ENCODE measurements around the gene TMEM259. TPM values are rescaled to one million over a fixed set of nuclear protein-coding genes. Genes with fewer than 3 reads are reported as not detected.

TMEM259 gene
- total RNA-seq, 1 experiment from 2014 or later: 202 TPM

DNA sequence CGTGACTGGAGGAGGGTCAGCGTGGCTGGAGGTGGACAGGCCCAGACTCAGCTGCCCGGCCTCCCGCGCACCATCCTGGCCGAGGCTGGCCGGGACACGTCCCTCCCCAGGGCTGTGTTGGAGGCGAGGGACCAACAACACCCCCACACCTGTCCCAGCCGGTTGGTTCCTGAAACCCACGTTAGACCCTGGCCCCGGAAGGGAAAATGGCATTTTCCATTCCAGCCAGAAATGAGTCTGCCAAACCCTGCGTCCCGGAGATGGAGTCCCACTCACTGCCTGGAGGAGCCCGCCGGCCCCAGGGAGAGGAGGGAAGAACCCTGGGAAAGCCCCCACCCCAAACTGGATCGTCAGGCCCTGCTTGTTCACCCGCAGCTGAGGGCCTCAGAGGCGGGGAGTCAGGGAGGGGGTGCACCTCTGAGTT is 41.6 kb downstream of the TMEM259 start:
- Histone ChIP-seq H3K4me3 (replicated peaks in 1 of 2; ENCODE audit: low read depth in 1 of 2, low read length in 2 of 2) (no peak overlapping the region), H2AFZ (ENCODE audit: low read depth, low read length, poor library complexity, severe bottlenecking) (no peak overlapping the region), H3K4me1 (ENCODE audit: control insufficient read depth in 1 of 2, insufficient read depth in 2 of 2, low read length in 2 of 2) (peaks cover 18 to 32% of the 10 kb centered on the region in 2 experiments), H3K4me2 (ENCODE audit: low read length) (no peak overlapping the region), H3K36me3 (ENCODE audit: control insufficient read depth in 1 of 2, insufficient read depth in 2 of 2, low read length in 2 of 2) (no peaks in the 10 kb centered on the region), H3K9me2 (ENCODE audit: insufficient read depth) (no peaks in the 10 kb centered on the region), H3K9me3 (ENCODE audit: control insufficient read depth in 1 of 2, insufficient read depth in 1 of 2, low read depth in 1 of 2, low read length in 2 of 2) (no peaks in the 10 kb centered on the region), H3K27ac (ENCODE audit: low read depth, low read length) (no peak overlapping the region), H3K9ac (ENCODE audit: low read length) (no peak overlapping the region), H3K27me3 (ENCODE audit: insufficient read depth, low read length) (no peaks in the 10 kb centered on the region), H4K20me1 (ENCODE audit: insufficient read depth) (no peaks in the 10 kb centered on the region), H3K79me2 (ENCODE audit: insufficient read depth, low read length) (peaks cover 2% of the 10 kb centered on the region)
- TF ChIP-seq ZFX (IDR thresholded peaks at IDR 0.05) (no peak), CEBPB (IDR thresholded peaks at IDR 0.05; ENCODE audit: low read depth) (no peak), FOSL1 (IDR thresholded peaks at IDR 0.05; ENCODE audit: low read depth) (no peak), ELF1 (IDR thresholded peaks at IDR 0.05; ENCODE audit: borderline replicate concordance, low read depth) (no peak), REST (IDR thresholded peaks at IDR 0.05; ENCODE audit: low read depth) (no peak), TCF7L2 (IDR thresholded peaks at IDR 0.05; ENCODE audit: borderline replicate concordance, extremely low read depth, insufficient read depth, insufficient read length) (no peak), EZH2phosphoT487 (IDR thresholded peaks at IDR 0.05; ENCODE audit: borderline replicate concordance) (no peak), CBX3 (IDR thresholded peaks at IDR 0.05; ENCODE audit: low read depth) (no peak), POLR2A (IDR thresholded peaks at IDR 0.05; ENCODE audit: borderline replicate concordance, extremely low read depth, insufficient read depth, insufficient read length) (no peak), JUND (IDR thresholded peaks at IDR 0.05) (no peak), SP1 (IDR thresholded peaks at IDR 0.05; ENCODE audit: low read depth) (no peak), RAD21 (IDR thresholded peaks at IDR 0.05; ENCODE audit: low read depth) (no peak), EZH2 (IDR thresholded peaks at IDR 0.05) (no peak), YY1 (IDR thresholded peaks at IDR 0.05; ENCODE audit: extremely low read depth, insufficient replicate concordance, low read depth, low read length) (no peak), SIN3A (IDR thresholded peaks at IDR 0.05; ENCODE audit: low read depth) (no peak)
- TF ChIP-seq, protein P1, sequence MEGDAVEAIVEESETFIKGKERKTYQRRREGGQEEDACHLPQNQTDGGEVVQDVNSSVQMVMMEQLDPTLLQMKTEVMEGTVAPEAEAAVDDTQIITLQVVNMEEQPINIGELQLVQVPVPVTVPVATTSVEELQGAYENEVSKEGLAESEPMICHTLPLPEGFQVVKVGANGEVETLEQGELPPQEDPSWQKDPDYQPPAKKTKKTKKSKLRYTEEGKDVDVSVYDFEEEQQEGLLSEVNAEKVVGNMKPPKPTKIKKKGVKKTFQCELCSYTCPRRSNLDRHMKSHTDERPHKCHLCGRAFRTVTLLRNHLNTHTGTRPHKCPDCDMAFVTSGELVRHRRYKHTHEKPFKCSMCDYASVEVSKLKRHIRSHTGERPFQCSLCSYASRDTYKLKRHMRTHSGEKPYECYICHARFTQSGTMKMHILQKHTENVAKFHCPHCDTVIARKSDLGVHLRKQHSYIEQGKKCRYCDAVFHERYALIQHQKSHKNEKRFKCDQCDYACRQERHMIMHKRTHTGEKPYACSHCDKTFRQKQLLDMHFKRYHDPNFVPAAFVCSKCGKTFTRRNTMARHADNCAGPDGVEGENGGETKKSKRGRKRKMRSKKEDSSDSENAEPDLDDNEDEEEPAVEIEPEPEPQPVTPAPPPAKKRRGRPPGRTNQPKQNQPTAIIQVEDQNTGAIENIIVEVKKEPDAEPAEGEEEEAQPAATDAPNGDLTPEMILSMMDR (IDR thresholded peaks at IDR 0.05 in 2 of 3, conservative IDR thresholded peaks at IDR 0.05 in 1 of 3; ENCODE audit: borderline replicate concordance in 1 of 3, insufficient read depth in 1 of 3, low read depth in 2 of 3, low read length in 2 of 3): no peak
- TF ChIP-seq, protein P2, sequence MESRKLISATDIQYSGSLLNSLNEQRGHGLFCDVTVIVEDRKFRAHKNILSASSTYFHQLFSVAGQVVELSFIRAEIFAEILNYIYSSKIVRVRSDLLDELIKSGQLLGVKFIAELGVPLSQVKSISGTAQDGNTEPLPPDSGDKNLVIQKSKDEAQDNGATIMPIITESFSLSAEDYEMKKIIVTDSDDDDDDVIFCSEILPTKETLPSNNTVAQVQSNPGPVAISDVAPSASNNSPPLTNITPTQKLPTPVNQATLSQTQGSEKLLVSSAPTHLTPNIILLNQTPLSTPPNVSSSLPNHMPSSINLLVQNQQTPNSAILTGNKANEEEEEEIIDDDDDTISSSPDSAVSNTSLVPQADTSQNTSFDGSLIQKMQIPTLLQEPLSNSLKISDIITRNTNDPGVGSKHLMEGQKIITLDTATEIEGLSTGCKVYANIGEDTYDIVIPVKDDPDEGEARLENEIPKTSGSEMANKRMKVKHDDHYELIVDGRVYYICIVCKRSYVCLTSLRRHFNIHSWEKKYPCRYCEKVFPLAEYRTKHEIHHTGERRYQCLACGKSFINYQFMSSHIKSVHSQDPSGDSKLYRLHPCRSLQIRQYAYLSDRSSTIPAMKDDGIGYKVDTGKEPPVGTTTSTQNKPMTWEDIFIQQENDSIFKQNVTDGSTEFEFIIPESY (IDR thresholded peaks at IDR 0.05; ENCODE audit: extremely low read depth, insufficient replicate concordance, low read length): no peak
- no peak for DNase-seq (ENCODE audit: low read depth, low spot score)
- ChIA-PET POLR2A (no interaction called here), RAD21 (ENCODE audit: low non-redundant PET in 1 of 2, low total read pairs in 2 of 2, uncharacterized antibody in 2 of 2, unreplicated experiment in 2 of 2) (no interaction called here), CTCF (no interaction called here)
- BruUV-seq (replicated peaks): no TSS peak
- intact Hi-C loops (cut with micrococcal nuclease): no loop called here
- ATAC-seq: no peak

All from HCT116 (cell line).